ENCODE results near the gene UBE2G1. TPM values are rescaled to one million over a fixed set of nuclear protein-coding genes. Genes with fewer than 3 reads are reported as not detected.
"Not testable (repeated sequence)": the region's sequence is repeated elsewhere in the genome, so short reads cannot be mapped to it uniquely, and the experiment has no call there.

The UBE2G1 gene
- total RNA-seq, 1 donor from 2014 or later: 88.5 TPM

DNA sequence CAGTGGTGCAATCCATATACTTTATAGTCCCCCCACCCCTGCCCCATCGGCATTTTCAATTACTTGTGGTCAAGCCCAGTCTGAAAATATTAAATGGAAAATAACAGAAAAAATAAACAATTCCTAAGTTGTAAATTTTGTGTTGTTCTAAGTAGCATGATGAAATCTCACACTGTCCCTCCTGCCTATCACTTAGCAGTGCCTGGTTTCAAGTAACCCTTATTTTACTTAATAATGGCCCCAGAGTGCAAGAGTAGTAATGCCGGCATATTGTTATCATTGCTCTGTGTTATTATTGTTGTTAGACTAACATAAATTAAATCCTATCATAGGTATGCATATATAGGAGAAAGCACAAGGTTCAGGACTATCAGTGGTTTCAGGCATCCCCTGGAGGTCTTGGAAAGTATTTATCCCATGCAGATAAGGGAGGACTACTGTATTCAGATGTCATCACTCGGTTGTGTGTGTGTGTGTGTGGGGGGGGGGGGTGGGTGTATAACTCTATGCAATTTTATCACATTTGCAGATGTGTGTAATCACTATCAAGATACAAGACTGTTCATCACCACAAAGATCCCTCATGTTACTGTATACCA, 9.3 kb downstream of the UBE2G1 start:
- DNase-seq (ENCODE audit: low spot score): no peak
- Histone ChIP-seq H3K4me2 (no peak overlapping the region), H3K9me3 (ENCODE audit: low read depth) (no peaks in the 10 kb centered on the region), H3K36me3 (no peaks in the 10 kb centered on the region), H2AFZ (replicated peaks) (no peak overlapping the region), H3K4me1 (no peaks in the 10 kb centered on the region), H3K27ac (no peak overlapping the region), H3K27me3 (no peaks in the 10 kb centered on the region), H3K4me3 (no peak overlapping the region), H3K9ac (no peak overlapping the region), H4K20me1 (ENCODE audit: low read depth) (peaks cover 93% of the 10 kb centered on the region), H3K79me2 (ENCODE audit: low read depth) (peaks cover 100% of the 10 kb centered on the region), H3F3A (ENCODE audit: low read depth) (peaks cover 4% of the 10 kb centered on the region)
- no peak overlapping the region for H3K4me3 Mint-ChIP-seq
- H3K9me3 Mint-ChIP-seq: no peaks in the 10 kb centered on the region
- TF ChIP-seq EZH2phosphoT487 (IDR thresholded peaks at IDR 0.05): no peak
- no peak for TF ChIP-seq EZH2 (IDR thresholded peaks at IDR 0.05)
- TF ChIP-seq, protein P1, sequence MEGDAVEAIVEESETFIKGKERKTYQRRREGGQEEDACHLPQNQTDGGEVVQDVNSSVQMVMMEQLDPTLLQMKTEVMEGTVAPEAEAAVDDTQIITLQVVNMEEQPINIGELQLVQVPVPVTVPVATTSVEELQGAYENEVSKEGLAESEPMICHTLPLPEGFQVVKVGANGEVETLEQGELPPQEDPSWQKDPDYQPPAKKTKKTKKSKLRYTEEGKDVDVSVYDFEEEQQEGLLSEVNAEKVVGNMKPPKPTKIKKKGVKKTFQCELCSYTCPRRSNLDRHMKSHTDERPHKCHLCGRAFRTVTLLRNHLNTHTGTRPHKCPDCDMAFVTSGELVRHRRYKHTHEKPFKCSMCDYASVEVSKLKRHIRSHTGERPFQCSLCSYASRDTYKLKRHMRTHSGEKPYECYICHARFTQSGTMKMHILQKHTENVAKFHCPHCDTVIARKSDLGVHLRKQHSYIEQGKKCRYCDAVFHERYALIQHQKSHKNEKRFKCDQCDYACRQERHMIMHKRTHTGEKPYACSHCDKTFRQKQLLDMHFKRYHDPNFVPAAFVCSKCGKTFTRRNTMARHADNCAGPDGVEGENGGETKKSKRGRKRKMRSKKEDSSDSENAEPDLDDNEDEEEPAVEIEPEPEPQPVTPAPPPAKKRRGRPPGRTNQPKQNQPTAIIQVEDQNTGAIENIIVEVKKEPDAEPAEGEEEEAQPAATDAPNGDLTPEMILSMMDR (IDR thresholded peaks at IDR 0.05): no peak
- H3K36me3 Mint-ChIP-seq: peaks cover 12% of the 10 kb centered on the region
- H3K27ac Mint-ChIP-seq: no peak overlapping the region
- no peaks in the 10 kb centered on the region for H3K27me3 Mint-ChIP-seq (ENCODE audit: insufficient read depth, low read depth)
- H3K4me1 Mint-ChIP-seq: peaks cover 8% of the 10 kb centered on the region

DNA sequence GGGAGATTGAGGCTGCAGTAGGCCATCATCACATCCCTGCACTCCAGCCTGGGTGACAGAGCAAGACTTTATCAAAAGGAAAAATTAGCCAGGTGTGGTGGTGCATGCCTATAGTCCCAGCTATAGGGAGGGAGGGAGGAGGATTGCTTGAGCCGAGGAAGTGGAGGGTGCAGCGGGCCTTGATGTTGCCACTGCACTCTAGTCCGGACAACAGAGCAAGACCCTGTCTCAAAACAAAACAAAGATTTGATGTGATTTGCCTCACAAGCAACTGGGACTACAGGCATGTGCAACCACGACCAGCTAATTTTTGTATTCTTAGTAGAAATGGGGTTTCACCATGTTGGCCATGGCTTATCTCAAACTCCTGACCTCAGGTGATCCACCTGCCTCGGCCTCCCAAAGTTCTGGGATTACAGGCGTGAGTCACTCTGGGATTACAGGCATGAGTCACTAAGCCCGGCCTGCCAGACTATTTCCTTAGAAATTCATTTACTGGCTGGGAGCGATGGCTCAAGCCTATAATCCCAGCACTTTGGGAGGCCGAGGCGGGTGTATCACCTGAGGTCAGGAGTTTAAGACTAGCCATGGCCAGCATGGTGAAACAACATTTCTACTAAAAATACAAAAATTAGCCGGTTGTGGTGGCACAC, 11.5 kb downstream of the UBE2G1 start:
- no peak for DNase-seq (ENCODE audit: low spot score)
- Histone ChIP-seq H3K79me2 (ENCODE audit: low read depth) (peaks cover 100% of the 10 kb centered on the region), H3K4me2 (no peak overlapping the region), H3K27me3 (no peaks in the 10 kb centered on the region), H3K27ac (no peak overlapping the region), H2AFZ (replicated peaks) (no peak overlapping the region), H3F3A (ENCODE audit: low read depth) (peaks cover 4% of the 10 kb centered on the region), H3K4me3 (no peak overlapping the region), H3K9ac (no peak overlapping the region), H3K4me1 (no peaks in the 10 kb centered on the region), H3K36me3 (no peaks in the 10 kb centered on the region), H4K20me1 (ENCODE audit: low read depth) (peaks cover 84% of the 10 kb centered on the region), H3K9me3 (ENCODE audit: low read depth) (no peaks in the 10 kb centered on the region)
- peaks cover 2% of the 10 kb centered on the region for H3K27me3 Mint-ChIP-seq (ENCODE audit: insufficient read depth, low read depth)
- peaks cover 8% of the 10 kb centered on the region for H3K4me1 Mint-ChIP-seq
- no peak overlapping the region for H3K4me3 Mint-ChIP-seq
- H3K27ac Mint-ChIP-seq: no peak overlapping the region
- no peaks in the 10 kb centered on the region for H3K9me3 Mint-ChIP-seq
- H3K36me3 Mint-ChIP-seq: peaks cover 10% of the 10 kb centered on the region
- TF ChIP-seq, protein P1 (IDR thresholded peaks at IDR 0.05): no peak
- TF ChIP-seq EZH2 (IDR thresholded peaks at IDR 0.05) (no peak), EZH2phosphoT487 (IDR thresholded peaks at IDR 0.05) (no peak)

DNA sequence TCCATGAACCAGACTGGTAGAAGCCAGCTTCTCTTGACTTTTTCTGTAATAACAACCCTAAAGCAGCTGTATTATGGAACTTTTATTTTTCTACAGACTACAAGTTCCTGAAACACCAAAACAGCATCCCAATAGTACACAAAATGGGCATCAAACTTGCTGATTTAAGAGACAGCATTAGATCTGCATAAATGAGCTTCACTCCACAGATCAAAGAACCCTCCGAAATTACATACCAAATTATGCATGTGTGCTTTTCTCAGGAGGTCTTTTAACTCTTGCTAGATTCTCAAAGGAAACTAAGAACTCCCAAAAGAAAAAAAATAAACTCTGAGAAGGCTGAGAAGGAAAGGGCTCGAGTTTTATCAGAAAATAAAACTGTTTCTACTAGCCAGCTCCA, 12.3 kb downstream of the UBE2G1 start:
- Mint-ChIP-seq H3K9me3 (no peaks in the 10 kb centered on the region), H3K27me3 (ENCODE audit: insufficient read depth, low read depth) (peaks cover 2% of the 10 kb centered on the region), H3K36me3 (peaks cover 10% of the 10 kb centered on the region), H3K27ac (no peak overlapping the region), H3K4me3 (no peak overlapping the region), H3K4me1 (peaks cover 8% of the 10 kb centered on the region)
- DNase-seq (ENCODE audit: low spot score): no peak
- no peaks in the 10 kb centered on the region for H3K9me3 ChIP-seq (ENCODE audit: low read depth)
- TF ChIP-seq EZH2 (IDR thresholded peaks at IDR 0.05) (no peak), EZH2phosphoT487 (IDR thresholded peaks at IDR 0.05) (no peak)
- TF ChIP-seq, protein P1 (IDR thresholded peaks at IDR 0.05): no peak
- no peak overlapping the region for H3K9ac ChIP-seq
- H3K27me3 ChIP-seq: no peaks in the 10 kb centered on the region
- H3F3A ChIP-seq (ENCODE audit: low read depth): peaks cover 4% of the 10 kb centered on the region
- no peaks in the 10 kb centered on the region for H3K36me3 ChIP-seq
- H3K4me2 ChIP-seq: no peak overlapping the region
- H4K20me1 ChIP-seq (ENCODE audit: low read depth): peaks cover 81% of the 10 kb centered on the region
- no peaks in the 10 kb centered on the region for H3K4me1 ChIP-seq
- H3K79me2 ChIP-seq (ENCODE audit: low read depth): peaks cover 100% of the 10 kb centered on the region
- no peak overlapping the region for H3K4me3 ChIP-seq
- no peak overlapping the region for H2AFZ ChIP-seq (replicated peaks)
- H3K27ac ChIP-seq: no peak overlapping the region

DNA sequence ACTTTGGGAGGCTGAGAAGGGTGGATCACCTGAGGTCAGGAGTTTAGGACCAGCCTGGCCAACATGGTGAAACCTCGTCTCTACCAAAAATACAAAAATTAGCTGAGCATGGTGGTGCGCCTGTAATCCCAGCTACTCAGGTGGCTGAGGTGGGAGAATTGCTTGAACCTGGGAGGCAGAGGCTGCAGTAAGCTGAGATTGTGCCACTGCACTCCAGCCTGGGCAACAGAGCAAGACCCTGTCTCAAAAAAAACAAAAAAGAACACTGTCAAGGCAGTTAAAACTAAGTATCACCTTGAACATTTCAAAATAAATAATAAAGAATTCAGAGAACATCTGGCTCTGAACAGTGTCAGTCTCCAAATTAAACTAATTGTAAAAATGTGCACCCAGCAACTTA, 16.3 kb downstream of the UBE2G1 start:
- not testable (repeated sequence) for H3F3A ChIP-seq (ENCODE audit: low read depth); H3K27me3 ChIP-seq; H3K4me1 Mint-ChIP-seq; H3K4me2 ChIP-seq; H3K36me3 ChIP-seq; H3K9me3 ChIP-seq (ENCODE audit: low read depth); H3K4me3 Mint-ChIP-seq; H3K9me3 Mint-ChIP-seq; H3K36me3 Mint-ChIP-seq; H3K27ac ChIP-seq; H3K27me3 Mint-ChIP-seq (ENCODE audit: insufficient read depth, low read depth); H3K4me1 ChIP-seq; H2AFZ ChIP-seq (replicated peaks); H3K9ac ChIP-seq; DNase-seq (ENCODE audit: low spot score); H3K4me3 ChIP-seq; H3K27ac Mint-ChIP-seq
- peaks cover 98% of the 10 kb centered on the region for H3K79me2 ChIP-seq (ENCODE audit: low read depth)
- H4K20me1 ChIP-seq (ENCODE audit: low read depth): peaks cover 72% of the 10 kb centered on the region

Measured in neural progenitor cell (in vitro differentiated cells).